ENCODE measurements around the gene PPFIBP2.

The PPFIBP2 gene

DNA sequence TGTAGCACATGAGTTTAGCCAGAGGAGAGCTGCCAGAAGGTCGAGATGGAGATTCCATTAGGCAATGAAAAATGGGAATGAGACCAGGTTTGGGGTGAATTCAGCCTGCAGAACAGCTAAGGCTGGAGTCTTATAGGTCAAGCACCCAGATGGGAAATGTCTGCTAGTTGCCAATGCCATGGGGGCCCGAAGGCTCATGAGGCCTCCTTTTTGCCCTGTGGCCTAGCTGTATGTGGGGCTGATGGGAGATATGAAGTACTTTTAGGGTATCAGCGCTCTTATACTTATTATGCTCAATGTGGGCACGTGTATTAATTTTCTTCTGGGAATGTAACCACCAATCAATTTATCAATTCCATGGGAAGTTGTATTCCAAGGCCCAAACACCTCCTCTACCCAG lies 8.7 kb downstream of the PPFIBP2 start:
- H3K27me3 ChIP-seq (ENCODE audit: control insufficient read depth in 1 of 2, insufficient read depth in 2 of 2, low read length in 2 of 2) = no peaks in the 10 kb centered on the region

GRCh38 chr11:7523416-7524210 lies 9.8 kb downstream of the PPFIBP2 start:
- H3K4me3 ChIP-seq (ENCODE audit: low read depth in 1 of 2, low read length in 2 of 2) = no peak overlapping the region
- peaks cover 47 to 49% of the 10 kb centered on the region in 2 donors for H3K4me1 ChIP-seq (ENCODE audit: control insufficient read depth in 1 of 2, insufficient read depth in 2 of 2, low read length in 2 of 2)
- H3K27me3 ChIP-seq (ENCODE audit: control insufficient read depth in 1 of 2, insufficient read depth in 2 of 2, low read length in 2 of 2) = no peaks in the 10 kb centered on the region
- H3K27ac ChIP-seq (ENCODE audit: low read depth, low read length) = no peak overlapping the region
- H3K9ac ChIP-seq (ENCODE audit: low read depth in 1 of 2, low read length in 2 of 2) = no peak overlapping the region
- H3K36me3 ChIP-seq (ENCODE audit: control insufficient read depth in 1 of 2, insufficient read depth in 2 of 2, low read length in 2 of 2) = no peaks in the 10 kb centered on the region
- no peaks in the 10 kb centered on the region for H3K9me3 ChIP-seq (ENCODE audit: control insufficient read depth in 1 of 2, low read length in 2 of 2)

More for the DNA sequence above, 8.7 kb downstream of the PPFIBP2 start:
- Histone ChIP-seq H3K27ac (ENCODE audit: low read depth, low read length) (no peak overlapping the region), H3K36me3 (ENCODE audit: control insufficient read depth in 1 of 2, insufficient read depth in 2 of 2, low read length in 2 of 2) (no peaks in the 10 kb centered on the region), H3K9me3 (ENCODE audit: control insufficient read depth in 1 of 2, low read length in 2 of 2) (no peaks in the 10 kb centered on the region), H3K4me3 (ENCODE audit: low read depth in 1 of 2, low read length in 2 of 2) (no peak overlapping the region), H3K9ac (ENCODE audit: low read depth in 1 of 2, low read length in 2 of 2) (no peak overlapping the region), H3K4me1 (ENCODE audit: control insufficient read depth in 1 of 2, insufficient read depth in 2 of 2, low read length in 2 of 2) (peaks cover 44 to 49% of the 10 kb centered on the region in 2 donors)

GRCh38 chr11:7524462-7525235 lies 10.8 kb downstream of the PPFIBP2 start:
- no peaks in the 10 kb centered on the region for H3K36me3 ChIP-seq (ENCODE audit: control insufficient read depth in 1 of 2, insufficient read depth in 2 of 2, low read length in 2 of 2)
- peak overlapping the region in 1 of 2 donors; percentile 16 for H3K9ac ChIP-seq (ENCODE audit: low read depth in 1 of 2, low read length in 2 of 2)
- peaks cover 47 to 49% of the 10 kb centered on the region in 2 donors for H3K4me1 ChIP-seq (ENCODE audit: control insufficient read depth in 1 of 2, insufficient read depth in 2 of 2, low read length in 2 of 2)
- H3K27me3 ChIP-seq (ENCODE audit: control insufficient read depth in 1 of 2, insufficient read depth in 2 of 2, low read length in 2 of 2) = no peaks in the 10 kb centered on the region
- no peak overlapping the region for H3K27ac ChIP-seq (ENCODE audit: low read depth, low read length)
- no peaks in the 10 kb centered on the region for H3K9me3 ChIP-seq (ENCODE audit: control insufficient read depth in 1 of 2, low read length in 2 of 2)
- peak overlapping the region in 1 of 2 donors; percentile 7 for H3K4me3 ChIP-seq (ENCODE audit: low read depth in 1 of 2, low read length in 2 of 2)

- no peak overlapping the region for H3K27ac ChIP-seq (ENCODE audit: low read depth, low read length)
- H3K4me1 ChIP-seq (ENCODE audit: control insufficient read depth in 1 of 2, insufficient read depth in 2 of 2, low read length in 2 of 2) = peaks cover 47 to 49% of the 10 kb centered on the region in 2 donors
Observed at GRCh38 chr11:7525424-7525823, 11.6 kb downstream of the PPFIBP2 start.

DNA sequence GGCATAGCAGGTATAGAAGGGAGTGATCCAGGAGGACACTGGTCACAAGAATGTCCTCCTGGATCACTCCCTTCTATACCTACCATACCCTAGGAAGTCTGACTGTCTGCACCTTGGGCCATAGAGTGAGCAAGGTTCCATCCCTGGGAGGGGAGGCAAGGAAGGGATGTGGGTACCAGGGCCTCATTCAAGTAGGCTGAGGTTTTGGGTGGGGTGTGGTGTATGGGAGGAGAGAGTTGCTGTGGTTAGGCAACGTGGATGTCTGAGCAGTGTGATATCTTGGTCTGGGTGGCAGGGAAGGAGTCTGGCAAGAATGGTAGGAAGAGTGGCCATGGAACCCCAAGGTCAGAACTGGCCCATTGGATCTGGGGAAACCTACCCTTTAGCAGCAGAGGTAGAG lies 13.2 kb downstream of the PPFIBP2 start:
- Histone ChIP-seq H3K9ac (ENCODE audit: low read depth in 1 of 2, low read length in 2 of 2) (no peak overlapping the region), H3K36me3 (ENCODE audit: control insufficient read depth in 1 of 2, insufficient read depth in 2 of 2, low read length in 2 of 2) (no peaks in the 10 kb centered on the region), H3K9me3 (ENCODE audit: control insufficient read depth in 1 of 2, low read length in 2 of 2) (no peaks in the 10 kb centered on the region), H3K4me1 (ENCODE audit: control insufficient read depth in 1 of 2, insufficient read depth in 2 of 2, low read length in 2 of 2) (peaks cover 33 to 40% of the 10 kb centered on the region in 2 donors), H3K4me3 (ENCODE audit: low read depth in 1 of 2, low read length in 2 of 2) (no peak overlapping the region), H3K27ac (ENCODE audit: low read depth, low read length) (no peak overlapping the region), H3K27me3 (ENCODE audit: control insufficient read depth in 1 of 2, insufficient read depth in 2 of 2, low read length in 2 of 2) (no peaks in the 10 kb centered on the region)

More at GRCh38 chr11:7525424-7525823, 11.6 kb downstream of the PPFIBP2 start:
- no peak overlapping the region for H3K9ac ChIP-seq (ENCODE audit: low read depth in 1 of 2, low read length in 2 of 2)
- no peaks in the 10 kb centered on the region for H3K9me3 ChIP-seq (ENCODE audit: control insufficient read depth in 1 of 2, low read length in 2 of 2)
- no peaks in the 10 kb centered on the region for H3K36me3 ChIP-seq (ENCODE audit: control insufficient read depth in 1 of 2, insufficient read depth in 2 of 2, low read length in 2 of 2)
- no peaks in the 10 kb centered on the region for H3K27me3 ChIP-seq (ENCODE audit: control insufficient read depth in 1 of 2, insufficient read depth in 2 of 2, low read length in 2 of 2)
- H3K4me3 ChIP-seq (ENCODE audit: low read depth in 1 of 2, low read length in 2 of 2) = no peak overlapping the region

- H3K27me3 ChIP-seq (ENCODE audit: control insufficient read depth in 1 of 2, insufficient read depth in 2 of 2, low read length in 2 of 2) = no peaks in the 10 kb centered on the region
- no peaks in the 10 kb centered on the region for H3K9me3 ChIP-seq (ENCODE audit: control insufficient read depth in 1 of 2, low read length in 2 of 2)
- no peak overlapping the region for H3K27ac ChIP-seq (ENCODE audit: low read depth, low read length)
- no peak overlapping the region for H3K4me3 ChIP-seq (ENCODE audit: low read depth in 1 of 2, low read length in 2 of 2)
- no peaks in the 10 kb centered on the region for H3K36me3 ChIP-seq (ENCODE audit: control insufficient read depth in 1 of 2, insufficient read depth in 2 of 2, low read length in 2 of 2)
- peaks cover 27 to 30% of the 10 kb centered on the region in 2 donors for H3K4me1 ChIP-seq (ENCODE audit: control insufficient read depth in 1 of 2, insufficient read depth in 2 of 2, low read length in 2 of 2)
- no peak overlapping the region for H3K9ac ChIP-seq (ENCODE audit: low read depth in 1 of 2, low read length in 2 of 2)
Observed at GRCh38 chr11:7528514-7529049, 14.8 kb downstream of the PPFIBP2 start.

DNA sequence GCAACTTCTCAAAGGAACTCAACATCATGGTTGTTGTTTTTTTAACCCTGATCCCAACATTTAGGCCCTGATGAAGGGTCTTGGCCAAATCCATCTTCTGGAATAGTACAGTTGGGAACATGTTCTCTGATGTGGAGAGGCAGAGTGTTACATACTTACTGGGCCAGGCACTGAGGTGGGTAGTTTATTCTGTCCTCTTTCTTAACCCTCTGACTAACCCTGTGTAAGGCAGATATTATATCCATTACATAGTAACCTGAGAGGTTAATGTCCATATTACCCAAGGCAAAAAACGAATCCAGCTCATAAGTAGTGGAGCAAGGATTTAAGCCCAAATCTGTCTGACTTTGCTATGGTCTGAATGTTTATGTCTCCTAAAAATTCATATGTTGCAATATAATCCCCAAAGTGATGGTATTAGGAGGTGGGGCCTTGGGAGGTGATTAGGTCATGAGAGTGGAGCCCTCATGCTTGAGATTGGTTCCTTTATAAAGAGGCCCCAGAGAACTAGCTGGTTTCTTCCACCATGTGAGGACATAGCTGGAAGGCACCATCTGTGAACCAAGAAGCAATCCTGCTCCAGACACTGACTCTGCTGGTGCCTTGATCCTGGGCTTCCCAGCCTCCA lies 16.3 kb downstream of the PPFIBP2 start:
- no peak overlapping the region for H3K27ac ChIP-seq (ENCODE audit: low read depth, low read length)
- no peak overlapping the region for H3K4me3 ChIP-seq (ENCODE audit: low read depth in 1 of 2, low read length in 2 of 2)
- no peaks in the 10 kb centered on the region for H3K9me3 ChIP-seq (ENCODE audit: control insufficient read depth in 1 of 2, low read length in 2 of 2)
- H3K4me1 ChIP-seq (ENCODE audit: control insufficient read depth in 1 of 2, insufficient read depth in 2 of 2, low read length in 2 of 2) = peaks cover 19 to 24% of the 10 kb centered on the region in 2 donors
- no peak overlapping the region for H3K9ac ChIP-seq (ENCODE audit: low read depth in 1 of 2, low read length in 2 of 2)
- no peaks in the 10 kb centered on the region for H3K36me3 ChIP-seq (ENCODE audit: control insufficient read depth in 1 of 2, insufficient read depth in 2 of 2, low read length in 2 of 2)
- H3K27me3 ChIP-seq (ENCODE audit: control insufficient read depth in 1 of 2, insufficient read depth in 2 of 2, low read length in 2 of 2) = no peaks in the 10 kb centered on the region

DNA sequence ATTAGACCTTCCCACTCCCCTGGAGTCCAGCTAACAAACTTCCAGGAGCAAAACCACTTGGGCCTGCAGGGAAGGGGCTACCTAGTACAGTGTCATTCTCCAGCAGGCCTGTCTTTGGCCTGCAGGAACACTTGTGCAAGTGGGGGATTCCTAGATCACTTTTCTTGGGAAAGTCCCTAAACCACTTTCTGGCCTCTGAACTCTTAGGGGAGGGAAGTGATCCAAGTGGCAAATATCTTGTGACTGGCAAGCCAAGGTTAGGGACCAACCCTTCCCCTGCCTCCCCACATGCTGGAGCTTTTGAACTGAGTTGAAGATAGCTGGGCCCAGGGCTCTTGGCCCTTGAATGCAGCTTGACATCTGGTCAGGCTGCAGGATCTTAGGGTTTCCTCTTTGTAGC lies 17.2 kb downstream of the PPFIBP2 start:
- H3K27me3 ChIP-seq (ENCODE audit: control insufficient read depth in 1 of 2, insufficient read depth in 2 of 2, low read length in 2 of 2) = no peaks in the 10 kb centered on the region
- no peak overlapping the region for H3K27ac ChIP-seq (ENCODE audit: low read depth, low read length)
- no peaks in the 10 kb centered on the region for H3K36me3 ChIP-seq (ENCODE audit: control insufficient read depth in 1 of 2, insufficient read depth in 2 of 2, low read length in 2 of 2)
- peaks cover 18 to 28% of the 10 kb centered on the region in 2 donors for H3K4me1 ChIP-seq (ENCODE audit: control insufficient read depth in 1 of 2, insufficient read depth in 2 of 2, low read length in 2 of 2)
- H3K4me3 ChIP-seq (ENCODE audit: low read depth in 1 of 2, low read length in 2 of 2) = no peak overlapping the region
- H3K9me3 ChIP-seq (ENCODE audit: control insufficient read depth in 1 of 2, low read length in 2 of 2) = no peaks in the 10 kb centered on the region
- no peak overlapping the region for H3K9ac ChIP-seq (ENCODE audit: low read depth in 1 of 2, low read length in 2 of 2)

DNA sequence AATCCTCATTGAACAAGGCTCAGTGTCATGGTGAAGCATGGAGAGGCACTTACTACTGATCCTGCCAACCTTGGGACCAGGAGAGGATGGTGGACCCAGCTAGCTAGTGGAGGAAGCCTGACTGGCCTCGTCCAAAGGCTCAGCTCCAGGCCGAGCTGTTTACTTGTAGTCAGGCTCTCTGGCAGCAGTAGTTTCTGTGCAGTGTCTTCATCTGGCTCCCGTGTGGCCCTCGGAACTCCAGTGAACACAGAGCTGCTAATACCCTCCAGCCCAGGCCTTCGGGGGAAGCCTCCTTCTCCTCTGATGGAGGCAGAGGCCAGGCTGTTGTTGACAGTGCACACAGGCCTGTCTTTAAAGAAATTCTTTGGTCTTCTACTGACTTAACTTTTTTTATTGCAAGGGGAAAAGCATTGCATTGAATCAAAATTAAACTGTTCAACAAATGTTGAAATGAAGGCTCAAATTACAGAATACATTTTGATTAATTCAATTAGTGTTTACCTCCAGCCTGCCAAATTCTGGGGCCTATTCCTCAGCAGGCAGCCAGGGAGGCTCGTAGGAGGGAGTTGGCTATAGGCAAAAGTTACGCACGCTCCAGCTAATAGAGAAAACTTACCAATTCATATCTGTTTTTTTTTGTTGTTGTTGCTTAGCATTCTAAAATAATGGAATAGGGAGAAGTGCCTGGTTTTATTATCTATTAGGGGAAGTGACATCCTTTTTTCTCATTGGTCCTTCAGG lies 18.8 kb downstream of the PPFIBP2 start:
- H3K27me3 ChIP-seq (ENCODE audit: control insufficient read depth in 1 of 2, insufficient read depth in 2 of 2, low read length in 2 of 2) = no peaks in the 10 kb centered on the region
- H3K27ac ChIP-seq (ENCODE audit: low read depth, low read length) = no peak overlapping the region
- H3K4me3 ChIP-seq (ENCODE audit: low read depth in 1 of 2, low read length in 2 of 2) = no peak overlapping the region
- no peaks in the 10 kb centered on the region for H3K36me3 ChIP-seq (ENCODE audit: control insufficient read depth in 1 of 2, insufficient read depth in 2 of 2, low read length in 2 of 2)
- H3K9ac ChIP-seq (ENCODE audit: low read depth in 1 of 2, low read length in 2 of 2) = no peak overlapping the region
- no peaks in the 10 kb centered on the region for H3K9me3 ChIP-seq (ENCODE audit: control insufficient read depth in 1 of 2, low read length in 2 of 2)
- peaks cover 15 to 36% of the 10 kb centered on the region in 2 donors for H3K4me1 ChIP-seq (ENCODE audit: control insufficient read depth in 1 of 2, insufficient read depth in 2 of 2, low read length in 2 of 2)

Data from duodenal mucosa (tissue), 2 donors.